A673 (cell line): Measurements from ENCODE around the gene UBL4B. TPM values are rescaled to one million over a fixed set of nuclear protein-coding genes. Genes with fewer than 3 reads are reported as not detected.

ENCODE experiments used
- total RNA-seq: library from RNA; stranded (reverse); gene quantifications from 2 replicates; pipeline ENCODE4 v1.2.3, GENCODE V29; 2021

Gene UBL4B
- total RNA-seq, 1 experiment from 2014 or later = not detected

Other genes starting within 250 kb of the UBL4B start
- 4.9 and 7.2 TPM in 2 replicates for gene CSF1, start 201.6 kb upstream of the UBL4B start, total RNA-seq
- gene AHCYL1, start 127.7 kb upstream of the UBL4B start, total RNA-seq = 89.6 and 107 TPM in 2 replicates
- 57.7 and 59.6 TPM in 2 replicates for gene STRIP1, start 77.8 kb upstream of the UBL4B start, total RNA-seq
- gene ALX3, start 41.8 kb upstream of the UBL4B start, total RNA-seq = 0.81 and 0.84 TPM in 2 replicates
- gene SLC6A17, start 38.1 kb downstream of the UBL4B start, total RNA-seq = not detected in 2 replicates
- 0.22 and 0.24 TPM in 2 replicates for gene KCNC4, start 97.9 kb downstream of the UBL4B start, total RNA-seq
- 59.9 and 60.3 TPM in 2 replicates for gene RBM15, start 226.9 kb downstream of the UBL4B start, total RNA-seq